GM12864 (cell line): Measurements from ENCODE around the gene MYPN.
"Not testable (repeated sequence)": the region's sequence is repeated elsewhere in the genome, so short reads cannot be mapped to it uniquely, and the experiment has no call there.

Experiments used
- DNase-seq: peaks from one replicate; pipeline ENCODE4 v3.0.0-alpha.2; 2011; ENCODE audit warnings: low read depth
- H3K4me3 ChIP-seq: 2 replicates; pipeline ENCODE4 v1.5.1; 2011; ENCODE audit warnings: mild to moderate bottlenecking, low read depth, low read length, control low read depth
- TF ChIP-seq, protein P1 (sequence below): IDR thresholded peaks from 2 replicates; pipeline ENCODE4 v1.5.1; 2011; ENCODE audit warnings: low read depth, mild to moderate bottlenecking, moderate library complexity, low read length, control low read depth, inconsistent platforms; ENCODE audit errors: missing control alignments

The MYPN gene

DNA sequence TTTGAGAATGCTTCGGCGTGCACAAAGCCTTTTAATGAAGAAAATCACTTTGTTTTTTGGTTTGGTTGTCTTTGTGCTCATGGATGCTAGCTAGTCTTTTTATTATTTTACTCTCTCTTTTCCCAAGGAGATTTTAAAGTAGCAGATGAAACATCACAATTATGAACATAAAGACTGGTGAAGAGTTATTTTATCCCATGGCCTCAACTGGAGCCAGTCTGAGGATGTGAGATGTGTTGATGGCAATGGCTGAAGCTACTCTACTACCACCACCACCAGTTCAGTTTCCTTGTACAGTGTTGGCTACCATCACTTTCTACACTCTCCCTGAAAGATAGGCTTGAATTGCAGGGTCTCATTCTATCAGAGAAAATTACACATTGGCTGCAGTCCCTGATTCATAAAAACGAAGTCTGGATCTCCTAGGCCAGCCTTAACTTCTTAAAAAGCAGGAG lies 33.7 kb upstream of the MYPN start:
- TF ChIP-seq, protein P1, sequence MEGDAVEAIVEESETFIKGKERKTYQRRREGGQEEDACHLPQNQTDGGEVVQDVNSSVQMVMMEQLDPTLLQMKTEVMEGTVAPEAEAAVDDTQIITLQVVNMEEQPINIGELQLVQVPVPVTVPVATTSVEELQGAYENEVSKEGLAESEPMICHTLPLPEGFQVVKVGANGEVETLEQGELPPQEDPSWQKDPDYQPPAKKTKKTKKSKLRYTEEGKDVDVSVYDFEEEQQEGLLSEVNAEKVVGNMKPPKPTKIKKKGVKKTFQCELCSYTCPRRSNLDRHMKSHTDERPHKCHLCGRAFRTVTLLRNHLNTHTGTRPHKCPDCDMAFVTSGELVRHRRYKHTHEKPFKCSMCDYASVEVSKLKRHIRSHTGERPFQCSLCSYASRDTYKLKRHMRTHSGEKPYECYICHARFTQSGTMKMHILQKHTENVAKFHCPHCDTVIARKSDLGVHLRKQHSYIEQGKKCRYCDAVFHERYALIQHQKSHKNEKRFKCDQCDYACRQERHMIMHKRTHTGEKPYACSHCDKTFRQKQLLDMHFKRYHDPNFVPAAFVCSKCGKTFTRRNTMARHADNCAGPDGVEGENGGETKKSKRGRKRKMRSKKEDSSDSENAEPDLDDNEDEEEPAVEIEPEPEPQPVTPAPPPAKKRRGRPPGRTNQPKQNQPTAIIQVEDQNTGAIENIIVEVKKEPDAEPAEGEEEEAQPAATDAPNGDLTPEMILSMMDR, result no peak
- DNase-seq, result no peak
- peak overlapping the region; percentile 42 for H3K4me3 ChIP-seq

DNA sequence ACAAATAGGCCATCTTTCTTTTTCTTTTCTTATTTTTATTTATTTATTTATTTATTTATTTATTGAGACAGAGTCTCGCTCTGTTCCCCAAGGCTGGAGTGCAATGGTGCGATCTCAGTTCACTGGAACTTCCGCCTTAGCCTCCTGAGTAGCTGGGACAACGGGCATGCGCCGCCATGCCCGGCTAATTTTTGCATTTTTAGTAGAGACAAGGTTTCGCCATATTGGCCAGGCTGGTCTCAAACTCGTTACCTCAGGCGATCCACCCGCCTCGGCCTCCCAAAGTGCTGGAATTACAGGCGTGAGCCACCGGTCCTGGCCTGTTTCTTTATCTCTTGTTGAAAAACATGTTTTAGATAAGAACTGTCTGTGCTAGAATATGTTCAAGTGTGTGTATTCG lies 33.2 kb upstream of the MYPN start:
- H3K4me3 ChIP-seq, result not testable (repeated sequence)

DNA sequence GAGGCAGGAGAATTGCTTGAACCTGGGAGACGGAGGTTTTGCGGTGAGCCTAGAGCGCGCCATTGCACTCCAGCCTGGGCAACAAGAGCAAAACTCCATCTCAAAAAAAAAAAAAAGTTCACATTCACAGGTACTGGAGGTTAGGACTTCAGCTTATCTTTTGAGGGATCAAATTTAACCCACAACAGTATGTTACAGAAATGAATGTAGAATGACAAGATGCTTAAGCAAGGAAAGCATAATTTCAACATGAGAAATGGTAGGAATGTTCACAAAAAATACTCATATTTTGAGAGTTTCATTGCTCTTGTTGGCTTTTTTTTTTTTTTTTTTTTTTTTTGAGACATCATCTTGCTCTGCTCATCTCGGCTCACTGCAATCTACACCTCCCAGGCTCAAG lies 32.3 kb upstream of the MYPN start:
- TF ChIP-seq, protein P1, result no peak
- no peak overlapping the region for H3K4me3 ChIP-seq
- DNase-seq, result no peak

More for the DNA sequence above, 33.2 kb upstream of the MYPN start:
- not testable (repeated sequence) for DNase-seq

DNA sequence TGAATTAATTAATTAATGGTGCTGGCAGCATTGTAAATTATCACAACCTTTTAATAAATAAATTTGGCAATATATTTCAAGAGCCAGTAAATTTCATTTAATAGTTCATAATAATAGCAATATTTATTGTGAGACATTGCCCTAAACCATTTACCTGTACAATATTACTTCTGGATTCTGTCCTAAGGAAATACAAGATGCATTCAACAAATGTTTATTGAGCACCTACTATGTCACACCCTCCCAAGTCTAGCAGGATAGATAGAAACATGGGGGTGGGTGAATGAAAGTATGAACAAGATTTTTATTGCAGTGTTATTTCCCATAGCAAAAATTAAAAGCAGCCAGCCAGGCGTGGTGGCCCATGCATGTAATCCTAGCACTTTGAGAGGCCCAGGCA lies 29.9 kb upstream of the MYPN start:
- H3K4me3 ChIP-seq, result no peak overlapping the region
- DNase-seq, result no peak
- TF ChIP-seq, protein P1, result no peak

DNA sequence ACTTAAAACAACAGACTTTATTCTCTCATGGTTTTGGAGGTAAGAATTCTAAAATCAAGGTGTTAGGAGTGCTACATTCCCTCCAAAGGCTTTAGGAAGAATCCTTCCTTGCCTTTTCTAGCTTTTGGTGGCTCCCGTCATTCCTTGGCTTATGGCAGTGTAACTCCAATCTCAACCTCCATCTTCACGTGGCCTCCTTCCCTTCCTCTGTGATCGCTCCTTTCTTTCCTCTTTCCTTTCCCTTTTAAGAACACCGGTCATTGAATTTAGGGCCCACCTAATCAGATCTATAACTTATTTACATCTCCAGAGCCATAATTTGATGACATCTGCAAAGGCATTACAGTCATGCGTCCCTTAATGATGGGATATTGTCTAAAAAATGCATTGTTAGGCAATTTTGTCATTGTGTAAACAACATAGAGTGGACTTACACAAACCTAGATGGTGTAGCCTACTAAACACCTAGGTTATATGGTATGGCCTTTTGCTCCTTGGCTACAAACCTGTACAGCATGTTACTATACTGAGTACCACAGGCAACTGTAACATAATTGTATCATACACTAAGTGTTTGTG lies 28.3 kb upstream of the MYPN start:
- no peak for DNase-seq

DNA sequence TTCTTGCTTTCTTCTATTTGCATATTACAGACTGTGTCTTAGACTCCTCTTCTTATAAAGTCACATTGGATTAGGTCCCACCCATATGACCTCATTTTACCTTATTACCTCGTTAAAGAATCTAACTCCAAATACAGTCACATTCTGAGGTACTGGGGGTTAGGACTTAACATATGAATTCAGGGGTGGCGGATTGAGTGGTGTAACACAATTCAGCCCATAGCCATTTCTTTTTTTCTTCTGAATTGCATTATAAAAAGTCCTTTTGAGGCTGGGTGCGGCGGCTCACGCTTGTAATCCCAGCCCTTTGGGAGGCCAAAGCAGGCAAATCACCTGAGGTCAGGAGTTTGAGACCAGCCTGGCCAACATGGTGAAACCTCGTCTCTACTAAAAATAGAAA lies 27.4 kb upstream of the MYPN start:
- H3K4me3 ChIP-seq, result no peak overlapping the region
- DNase-seq, result no peak
- TF ChIP-seq, protein P1, result no peak

More for the DNA sequence above, 28.3 kb upstream of the MYPN start:
- H3K4me3 ChIP-seq, result no peak overlapping the region
- TF ChIP-seq, protein P1, result no peak

DNA sequence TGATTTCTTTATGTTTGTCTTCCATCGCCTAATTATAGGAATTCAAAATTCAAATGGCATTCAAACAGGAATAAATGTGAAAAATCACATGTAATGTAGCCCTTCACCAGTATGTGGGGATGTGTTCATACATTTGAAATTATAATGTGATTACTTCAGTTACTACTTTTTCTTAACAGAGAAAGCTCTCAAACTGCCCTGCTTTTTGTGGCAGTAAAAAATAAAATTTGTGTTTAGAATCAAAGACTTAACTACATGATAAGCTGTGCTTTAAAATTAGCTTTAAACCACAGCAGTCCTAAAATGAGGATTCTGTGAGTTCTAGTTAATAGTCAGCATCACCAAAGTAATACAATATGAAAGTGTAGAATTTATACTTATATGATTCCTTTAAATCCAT lies 26.4 kb upstream of the MYPN start:
- TF ChIP-seq, protein P1, result no peak
- no peak overlapping the region for H3K4me3 ChIP-seq
- DNase-seq, result no peak
